Mesothelial cell of epicardium (in vitro differentiated cells): ENCODE data around the gene FOXK1. TPM values are rescaled to one million over a fixed set of nuclear protein-coding genes. Genes with fewer than 3 reads are reported as not detected.
"Not testable (repeated sequence)": the region's sequence is repeated elsewhere in the genome, so short reads cannot be mapped to it uniquely, and the experiment has no call there.

Experiments
- DNase-seq, 2 experiments: peaks; one replicate each; pipeline ENCODE4 v3.0.0; 2021; ENCODE audit warnings: low spot score in 2 of 2; ENCODE audit not compliant: unreplicated experiment in 2 of 2
- H3K27ac Mint-ChIP-seq: 2 replicates; pipeline ENCODE4 v1.8.0; 2021; ENCODE audit warnings: mixed read lengths
- H3K27me3 Mint-ChIP-seq: 2 replicates; pipeline ENCODE4 v1.8.0; 2021; ENCODE audit warnings: low read depth, mixed read lengths
- H3K36me3 Mint-ChIP-seq: 2 replicates; pipeline ENCODE4 v1.8.0; 2021; ENCODE audit warnings: mixed read lengths
- H3K4me1 Mint-ChIP-seq: 2 replicates; pipeline ENCODE4 v1.8.0; 2021; ENCODE audit warnings: mixed read lengths
- H3K4me3 Mint-ChIP-seq: 2 replicates; pipeline ENCODE4 v1.8.0; 2021; ENCODE audit warnings: mild to moderate bottlenecking, moderate library complexity, mixed read lengths
- H3K9me3 Mint-ChIP-seq: 2 replicates; pipeline ENCODE4 v1.8.0; 2021; ENCODE audit warnings: mixed read lengths
- total RNA-seq: library from RNA; stranded (reverse); gene quantifications from 3 replicates; pipeline ENCODE4 v1.2.1, GENCODE V29; 2021
- TF ChIP-seq, protein P1 (sequence below): fragments of 200-600 bp; sonication (generic); IDR thresholded peaks from one replicate; pipeline ENCODE4 v1.5.0; 2021; ENCODE audit warnings: antibody characterized with exemption; ENCODE audit not compliant: unreplicated experiment

Gene FOXK1
- total RNA-seq, 1 donor from 2014 or later, result 57.3 TPM

DNA sequence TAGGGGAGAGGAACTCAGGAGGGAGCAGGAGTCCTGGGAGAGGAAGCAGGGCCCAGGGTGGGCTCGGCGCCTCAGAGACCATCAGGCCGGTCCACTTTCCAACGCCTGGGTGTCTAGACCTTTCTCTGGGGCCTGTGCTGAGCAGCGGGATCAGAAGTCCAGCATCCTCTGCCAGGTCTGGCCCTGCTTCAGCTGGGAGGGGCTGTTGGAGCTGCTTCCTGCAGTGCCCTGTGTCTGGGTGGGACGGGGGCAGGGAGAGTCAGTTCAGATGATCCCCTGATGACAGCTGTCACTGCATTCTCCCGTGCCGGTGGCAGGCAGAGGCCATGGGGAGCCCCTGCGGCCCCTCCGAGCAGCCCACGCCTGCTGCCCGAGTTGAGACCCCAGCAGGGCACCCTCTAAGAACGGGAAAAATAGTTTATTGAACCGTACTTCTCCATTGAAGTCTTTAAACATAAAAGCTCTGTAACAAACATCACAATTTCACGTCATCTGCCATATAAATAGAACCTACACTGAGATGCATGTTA is 116.7 kb downstream of the FOXK1 start:
- Mint-ChIP-seq H3K27ac (no peak overlapping the region), H3K4me3 (no peak overlapping the region), H3K36me3 (peaks cover 8% of the 10 kb centered on the region), H3K4me1 (no peaks in the 10 kb centered on the region), H3K9me3 (no peaks in the 10 kb centered on the region), H3K27me3 (peaks cover under 1% of the 10 kb centered on the region)
- DNase-seq, result no peak
- TF ChIP-seq, protein P1, sequence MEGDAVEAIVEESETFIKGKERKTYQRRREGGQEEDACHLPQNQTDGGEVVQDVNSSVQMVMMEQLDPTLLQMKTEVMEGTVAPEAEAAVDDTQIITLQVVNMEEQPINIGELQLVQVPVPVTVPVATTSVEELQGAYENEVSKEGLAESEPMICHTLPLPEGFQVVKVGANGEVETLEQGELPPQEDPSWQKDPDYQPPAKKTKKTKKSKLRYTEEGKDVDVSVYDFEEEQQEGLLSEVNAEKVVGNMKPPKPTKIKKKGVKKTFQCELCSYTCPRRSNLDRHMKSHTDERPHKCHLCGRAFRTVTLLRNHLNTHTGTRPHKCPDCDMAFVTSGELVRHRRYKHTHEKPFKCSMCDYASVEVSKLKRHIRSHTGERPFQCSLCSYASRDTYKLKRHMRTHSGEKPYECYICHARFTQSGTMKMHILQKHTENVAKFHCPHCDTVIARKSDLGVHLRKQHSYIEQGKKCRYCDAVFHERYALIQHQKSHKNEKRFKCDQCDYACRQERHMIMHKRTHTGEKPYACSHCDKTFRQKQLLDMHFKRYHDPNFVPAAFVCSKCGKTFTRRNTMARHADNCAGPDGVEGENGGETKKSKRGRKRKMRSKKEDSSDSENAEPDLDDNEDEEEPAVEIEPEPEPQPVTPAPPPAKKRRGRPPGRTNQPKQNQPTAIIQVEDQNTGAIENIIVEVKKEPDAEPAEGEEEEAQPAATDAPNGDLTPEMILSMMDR, result no peak

DNA sequence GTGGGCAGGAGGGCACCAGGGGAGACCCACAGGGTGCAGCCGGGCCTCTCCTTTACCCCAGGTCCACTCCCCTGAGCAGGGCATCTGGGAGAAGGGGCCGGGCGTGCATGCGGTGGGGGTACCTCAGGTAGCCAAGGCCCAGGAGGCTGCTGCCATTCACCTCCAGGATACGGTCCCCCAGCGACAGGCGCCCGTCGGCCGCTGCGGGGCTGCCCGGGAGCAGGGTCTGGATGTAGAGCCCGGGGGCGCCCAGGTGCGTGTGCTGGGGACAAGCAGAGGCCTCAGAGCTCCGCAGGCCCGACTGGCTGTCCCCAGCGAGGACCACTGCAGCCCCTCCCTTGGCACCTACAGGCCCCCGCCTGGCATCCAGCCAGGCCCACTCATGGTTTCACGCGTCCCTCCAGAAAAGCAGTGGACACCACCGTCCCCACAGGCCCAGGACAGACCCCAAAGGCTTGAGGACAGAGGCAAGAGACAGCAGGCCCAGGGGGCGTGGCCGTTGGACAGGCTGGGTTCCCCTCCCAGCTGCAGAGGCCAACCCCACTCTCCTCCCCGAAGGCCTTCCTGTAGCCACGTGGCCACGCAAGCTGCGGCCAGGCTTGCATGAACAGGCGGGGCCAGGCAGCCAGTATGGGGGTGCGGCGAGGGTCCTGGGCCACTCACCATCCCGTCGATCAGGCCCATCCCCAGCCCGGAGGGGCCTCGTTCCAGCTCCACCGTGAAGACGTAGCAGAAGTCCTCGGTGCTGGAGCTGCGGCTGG is 117.6 kb downstream of the FOXK1 start:
- H3K4me1 Mint-ChIP-seq, result no peaks in the 10 kb centered on the region
- TF ChIP-seq, protein P1, result no peak
- H3K36me3 Mint-ChIP-seq, result peaks cover under 1% of the 10 kb centered on the region
- H3K27ac Mint-ChIP-seq, result no peak overlapping the region
- H3K4me3 Mint-ChIP-seq, result no peak overlapping the region
- H3K9me3 Mint-ChIP-seq, result no peaks in the 10 kb centered on the region
- H3K27me3 Mint-ChIP-seq, result peaks cover 5% of the 10 kb centered on the region
- DNase-seq, result no peak

DNA sequence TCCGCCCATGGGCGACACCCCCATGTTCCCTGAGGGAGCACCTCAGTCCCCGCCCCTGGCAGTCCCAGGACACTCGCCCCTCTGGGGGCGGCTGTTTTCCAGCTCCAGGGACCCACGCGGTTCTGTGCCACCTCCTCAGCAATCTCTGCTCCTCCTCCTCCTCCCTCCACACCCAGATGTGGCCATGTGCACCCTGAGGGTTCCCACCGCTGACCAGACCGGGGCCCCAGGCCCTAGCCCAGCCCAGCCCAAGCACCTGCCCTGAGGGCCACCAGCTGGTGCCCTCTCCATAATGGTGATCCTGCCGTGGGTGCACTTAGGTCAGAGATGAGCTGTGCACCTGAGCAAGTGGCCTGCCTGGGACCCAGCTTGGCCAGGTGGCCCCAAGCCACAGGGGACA is 118.4 kb downstream of the FOXK1 start:
- DNase-seq, result no peak
- Mint-ChIP-seq H3K27ac (no peak overlapping the region), H3K9me3 (no peaks in the 10 kb centered on the region), H3K4me1 (no peaks in the 10 kb centered on the region), H3K4me3 (no peak overlapping the region), H3K36me3 (no peaks in the 10 kb centered on the region), H3K27me3 (peaks cover 5% of the 10 kb centered on the region)
- TF ChIP-seq, protein P1, result no peak

DNA sequence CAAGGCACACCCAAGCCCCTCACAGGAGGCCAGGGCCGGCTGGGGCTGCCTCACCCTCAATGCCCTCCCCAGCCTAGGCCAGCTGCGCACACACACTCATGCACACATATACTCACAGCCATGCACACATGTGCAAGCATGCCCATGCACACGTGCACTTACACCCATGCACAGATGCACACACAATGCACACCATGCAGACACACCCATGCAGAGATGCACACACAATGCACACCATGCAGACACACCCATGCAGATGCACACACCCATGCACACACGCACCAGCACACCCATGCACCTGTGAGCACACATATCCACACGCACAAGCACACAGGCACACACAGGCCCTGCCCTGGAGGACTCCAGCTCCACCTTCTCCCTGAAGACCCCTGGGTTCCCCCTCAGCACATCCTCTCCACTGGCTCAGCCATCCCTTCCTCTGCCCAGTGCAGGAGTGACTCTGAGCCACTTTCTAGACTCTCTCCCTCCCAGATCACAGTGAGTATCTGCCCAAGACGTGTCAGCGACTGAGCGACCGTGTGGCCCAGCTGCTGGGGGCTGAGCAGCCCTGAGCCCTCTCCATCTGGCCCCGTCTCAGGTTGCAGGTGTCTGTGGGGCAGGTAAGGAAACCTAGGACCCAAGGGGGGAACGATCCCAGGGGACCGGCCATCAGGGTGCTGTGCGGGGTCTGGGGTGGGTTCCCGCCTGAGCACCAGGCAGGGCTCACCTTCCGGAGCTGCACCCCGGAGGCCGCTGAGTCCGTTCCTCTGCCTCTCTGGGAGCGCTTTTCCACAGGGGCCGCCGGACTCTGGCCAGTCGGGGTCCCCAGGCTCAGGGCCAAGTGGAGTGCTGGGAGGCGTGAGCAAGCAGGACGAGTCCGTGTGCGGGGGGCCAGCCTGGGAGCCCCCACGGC is 119.1 kb downstream of the FOXK1 start:
- Mint-ChIP-seq H3K27ac (no peak overlapping the region), H3K27me3 (peaks cover 6% of the 10 kb centered on the region), H3K9me3 (no peaks in the 10 kb centered on the region), H3K36me3 (no peaks in the 10 kb centered on the region), H3K4me3 (no peak overlapping the region), H3K4me1 (no peaks in the 10 kb centered on the region)
- TF ChIP-seq, protein P1, result no peak
- no peak for DNase-seq

DNA sequence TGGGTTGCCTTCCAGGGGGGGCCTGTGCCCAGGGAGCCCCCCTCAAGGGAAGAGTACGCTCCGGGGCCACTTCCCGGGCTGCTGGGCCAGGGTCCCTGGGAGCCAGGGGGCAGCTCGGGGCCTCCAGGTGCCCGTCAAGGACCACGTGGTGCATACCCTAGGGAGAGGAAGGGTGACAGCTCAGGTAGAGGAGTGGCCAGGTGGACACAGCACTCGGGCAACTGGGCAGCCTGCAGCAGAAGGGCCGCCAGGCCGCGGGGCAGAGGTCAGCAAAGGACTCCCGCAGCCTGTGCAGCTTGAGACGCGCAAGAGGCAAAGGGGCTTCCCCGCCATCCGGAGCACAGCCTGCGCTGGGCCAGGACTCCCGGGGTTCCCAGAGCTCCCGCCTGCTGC is 119.7 kb downstream of the FOXK1 start:
- Mint-ChIP-seq H3K27ac (no peak overlapping the region), H3K9me3 (no peaks in the 10 kb centered on the region), H3K27me3 (peaks cover 13% of the 10 kb centered on the region), H3K4me3 (no peak overlapping the region), H3K36me3 (no peaks in the 10 kb centered on the region), H3K4me1 (no peaks in the 10 kb centered on the region)
- TF ChIP-seq, protein P1, result no peak
- DNase-seq, result no peak

DNA sequence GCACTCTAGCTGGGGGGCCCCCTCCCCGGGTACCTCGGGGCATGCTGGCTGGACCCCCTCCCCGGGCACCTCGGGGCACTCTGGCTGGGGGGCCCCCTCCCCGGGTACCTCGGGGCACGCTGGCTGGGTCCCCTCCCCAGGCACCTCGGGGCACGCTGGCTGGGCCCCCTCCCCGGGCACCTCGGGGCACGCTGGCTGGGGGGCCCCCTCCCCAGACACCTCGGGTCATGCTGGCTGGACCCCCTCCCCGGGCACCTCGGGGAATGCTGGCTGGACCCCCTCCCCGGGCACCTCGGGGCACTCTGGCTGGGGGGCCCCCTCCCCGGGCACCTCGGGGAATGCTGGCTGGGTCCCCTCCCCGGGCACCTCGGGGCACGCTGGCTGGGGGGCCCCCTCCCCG is 120.5 kb downstream of the FOXK1 start:
- H3K27ac Mint-ChIP-seq, H3K36me3 Mint-ChIP-seq, H3K4me1 Mint-ChIP-seq, DNase-seq, H3K9me3 Mint-ChIP-seq, H3K4me3 Mint-ChIP-seq: not testable (repeated sequence)
- peaks cover 17% of the 10 kb centered on the region for H3K27me3 Mint-ChIP-seq
